ENCODE measurements around the gene PLXDC1.
A peak's percentile ranks its signal among the peaks of the same experiment; 100 is the strongest.
"Not testable (repeated sequence)": the region's sequence is repeated elsewhere in the genome, so short reads cannot be mapped to it uniquely, and the experiment has no call there.

PLXDC1 gene

DNA sequence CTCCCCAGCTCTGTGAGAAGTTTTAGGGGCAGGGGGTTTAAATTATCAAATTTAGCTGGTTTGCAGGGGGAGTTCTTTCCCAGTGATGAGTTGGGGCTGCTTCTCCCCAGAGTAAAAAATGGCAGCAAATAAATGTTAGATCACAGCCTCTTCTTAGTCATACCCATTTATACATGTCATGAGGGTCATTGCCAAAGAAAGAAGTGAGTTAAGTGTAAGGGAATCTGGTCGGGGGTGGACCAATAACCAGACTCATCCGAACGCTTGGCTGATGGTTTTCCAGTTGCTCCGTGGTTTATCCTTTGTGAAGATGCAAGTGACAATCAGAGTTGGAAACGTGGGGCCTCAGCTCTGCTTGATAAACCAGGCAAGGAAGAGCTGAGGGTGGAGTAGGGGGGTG is 87.1 kb downstream of the PLXDC1 start:
- TF ChIP-seq SUZ12 (IDR thresholded peaks at IDR 0.05; ENCODE audit: extremely low read depth, insufficient read depth, insufficient read length) (no peak), YY1 (IDR thresholded peaks at IDR 0.05; ENCODE audit: insufficient read depth, insufficient read length) (no peak), ZNF274 (IDR thresholded peaks at IDR 0.05; ENCODE audit: low read depth, low read length) (no peak)
- Histone ChIP-seq H3K9me3 (ENCODE audit: insufficient read depth, low read length) (no peaks in the 10 kb centered on the region), H3K36me3 (ENCODE audit: insufficient read depth, insufficient read length, low read length) (no peaks in the 10 kb centered on the region), H3K9ac (ENCODE audit: insufficient read length, low read depth) (no peak overlapping the region), H3K4me3 (ENCODE audit: insufficient read length, low read depth) (no peak overlapping the region), H3K4me1 (ENCODE audit: insufficient read depth, insufficient read length) (no peaks in the 10 kb centered on the region), H3K27me3 (ENCODE audit: insufficient read depth, insufficient read length) (no peaks in the 10 kb centered on the region)
- no peak for DNase-seq (ENCODE audit: low read depth, low spot score)

- Histone ChIP-seq H3K9me3 (ENCODE audit: insufficient read depth, low read length) (no peaks in the 10 kb centered on the region), H3K27me3 (ENCODE audit: insufficient read depth, insufficient read length) (no peaks in the 10 kb centered on the region), H3K4me1 (ENCODE audit: insufficient read depth, insufficient read length) (peaks cover under 1% of the 10 kb centered on the region), H3K36me3 (ENCODE audit: insufficient read depth, insufficient read length, low read length) (no peaks in the 10 kb centered on the region), H3K9ac (ENCODE audit: insufficient read length, low read depth) (no peak overlapping the region), H3K4me3 (ENCODE audit: insufficient read length, low read depth) (no peak overlapping the region)
- TF ChIP-seq YY1 (IDR thresholded peaks at IDR 0.05; ENCODE audit: insufficient read depth, insufficient read length): no peak
- DNase-seq (ENCODE audit: low read depth, low spot score): no peak
These were observed 87.8 kb downstream of the PLXDC1 start for GRCh38 chr17:39063681-39064069.

GRCh38 chr17:39062846-39063680 is 88.4 kb downstream of the PLXDC1 start:
- Histone ChIP-seq H3K4me1 (ENCODE audit: insufficient read depth, insufficient read length) (peaks cover 4% of the 10 kb centered on the region), H3K4me3 (ENCODE audit: insufficient read length, low read depth) (no peak overlapping the region), H3K9ac (ENCODE audit: insufficient read length, low read depth) (no peak overlapping the region), H3K27me3 (ENCODE audit: insufficient read depth, insufficient read length) (no peaks in the 10 kb centered on the region), H3K36me3 (ENCODE audit: insufficient read depth, insufficient read length, low read length) (no peaks in the 10 kb centered on the region), H3K9me3 (ENCODE audit: insufficient read depth, low read length) (no peaks in the 10 kb centered on the region)
- no peak for TF ChIP-seq ZNF274 (IDR thresholded peaks at IDR 0.05; ENCODE audit: low read depth, low read length)
- no peak for TF ChIP-seq YY1 (IDR thresholded peaks at IDR 0.05; ENCODE audit: insufficient read depth, insufficient read length)
- TF ChIP-seq SUZ12 (IDR thresholded peaks at IDR 0.05; ENCODE audit: extremely low read depth, insufficient read depth, insufficient read length): no peak
- DNase-seq (ENCODE audit: low read depth, low spot score): no peak

GRCh38 chr17:39058524-39058923 is 92.9 kb downstream of the PLXDC1 start:
- H3K36me3 ChIP-seq (ENCODE audit: insufficient read depth, insufficient read length, low read length): no peaks in the 10 kb centered on the region
- DNase-seq (ENCODE audit: low read depth, low spot score): no peak
- peak overlapping the region; percentile 57 for H3K9ac ChIP-seq (ENCODE audit: insufficient read length, low read depth)
- TF ChIP-seq YY1 (IDR thresholded peaks at IDR 0.05; ENCODE audit: insufficient read depth, insufficient read length): no peak
- TF ChIP-seq ZNF274 (IDR thresholded peaks at IDR 0.05; ENCODE audit: low read depth, low read length): no peak
- TF ChIP-seq SUZ12 (IDR thresholded peaks at IDR 0.05; ENCODE audit: extremely low read depth, insufficient read depth, insufficient read length): no peak
- H3K9me3 ChIP-seq (ENCODE audit: insufficient read depth, low read length): peaks cover 6% of the 10 kb centered on the region; the same call in 1 of the 2 replicates
- H3K4me1 ChIP-seq (ENCODE audit: insufficient read depth, insufficient read length): peaks cover 4% of the 10 kb centered on the region
- no peak overlapping the region for H3K4me3 ChIP-seq (ENCODE audit: insufficient read length, low read depth)
- no peaks in the 10 kb centered on the region for H3K27me3 ChIP-seq (ENCODE audit: insufficient read depth, insufficient read length)

DNA sequence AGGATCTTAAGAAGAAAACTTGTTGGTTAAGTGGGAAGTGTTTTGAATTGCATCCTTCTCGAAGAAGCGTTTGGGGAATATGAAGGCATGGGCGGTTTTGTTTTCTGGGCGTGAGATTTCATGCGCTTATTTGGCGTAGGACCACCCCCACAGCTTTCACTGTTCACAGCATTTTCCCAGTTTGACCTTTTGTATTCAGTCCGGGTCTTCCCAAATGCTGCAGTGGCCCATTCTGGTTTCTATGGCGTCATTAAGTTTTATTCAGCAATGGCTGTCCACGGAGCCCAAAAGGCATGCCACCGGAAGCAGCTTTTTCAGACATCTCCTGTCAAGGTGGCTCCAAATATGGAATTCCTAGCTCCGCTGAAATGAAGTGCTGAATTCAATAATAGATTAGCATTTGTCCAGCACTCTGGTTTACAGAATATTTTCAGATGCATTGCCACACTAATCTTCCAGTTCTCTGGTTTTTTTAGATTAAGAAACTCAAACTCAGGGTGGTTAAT is 93.7 kb downstream of the PLXDC1 start:
- H3K9ac ChIP-seq (ENCODE audit: insufficient read length, low read depth): peak overlapping the region; percentile 44
- H3K27me3 ChIP-seq (ENCODE audit: insufficient read depth, insufficient read length): no peaks in the 10 kb centered on the region

DNA sequence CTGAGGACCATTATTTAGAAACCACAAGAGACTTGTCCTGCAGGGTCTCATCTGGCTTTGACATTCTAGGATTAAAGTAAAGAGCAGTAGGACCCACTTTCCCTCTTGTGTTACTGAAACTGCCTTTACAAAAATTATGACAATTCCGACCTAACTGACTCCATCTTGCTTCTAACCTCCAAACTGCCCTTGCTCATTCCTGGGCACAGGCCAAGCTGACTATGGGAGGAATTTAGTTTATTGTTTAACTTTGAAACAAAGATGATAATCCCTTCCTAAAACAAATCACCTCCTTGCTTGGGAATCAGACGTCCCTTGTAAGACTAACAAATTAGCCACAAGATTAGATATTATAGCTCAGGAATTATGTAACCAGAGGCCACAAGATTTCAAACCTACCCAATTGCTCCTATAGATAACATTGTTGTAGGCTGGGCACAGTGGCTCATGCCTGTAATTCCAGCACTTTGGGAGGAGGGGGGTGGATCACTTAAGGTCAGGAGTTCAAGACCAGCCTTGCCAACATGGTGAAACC is 97.3 kb downstream of the PLXDC1 start:
- DNase-seq (ENCODE audit: low read depth, low spot score): no peak
- no peaks in the 10 kb centered on the region for H3K36me3 ChIP-seq (ENCODE audit: insufficient read depth, insufficient read length, low read length)
- H3K27me3 ChIP-seq (ENCODE audit: insufficient read depth, insufficient read length): no peaks in the 10 kb centered on the region
- no peak overlapping the region for H3K9ac ChIP-seq (ENCODE audit: insufficient read length, low read depth)
- H3K4me1 ChIP-seq (ENCODE audit: insufficient read depth, insufficient read length): peaks cover 4% of the 10 kb centered on the region
- peaks cover 12% of the 10 kb centered on the region; the same call in 1 of the 2 replicates for H3K9me3 ChIP-seq (ENCODE audit: insufficient read depth, low read length)
- TF ChIP-seq YY1 (IDR thresholded peaks at IDR 0.05; ENCODE audit: insufficient read depth, insufficient read length) (no peak), ZNF274 (IDR thresholded peaks at IDR 0.05; ENCODE audit: low read depth, low read length) (no peak), SUZ12 (IDR thresholded peaks at IDR 0.05; ENCODE audit: extremely low read depth, insufficient read depth, insufficient read length) (no peak)
- no peak overlapping the region for H3K4me3 ChIP-seq (ENCODE audit: insufficient read length, low read depth)

More for the DNA sequence above, 93.7 kb downstream of the PLXDC1 start:
- TF ChIP-seq YY1 (IDR thresholded peaks at IDR 0.05; ENCODE audit: insufficient read depth, insufficient read length) (no peak), ZNF274 (IDR thresholded peaks at IDR 0.05; ENCODE audit: low read depth, low read length) (no peak), SUZ12 (IDR thresholded peaks at IDR 0.05; ENCODE audit: extremely low read depth, insufficient read depth, insufficient read length) (no peak)
- DNase-seq (ENCODE audit: low read depth, low spot score): no peak
- Histone ChIP-seq H3K4me1 (ENCODE audit: insufficient read depth, insufficient read length) (peaks cover 4% of the 10 kb centered on the region), H3K36me3 (ENCODE audit: insufficient read depth, insufficient read length, low read length) (no peaks in the 10 kb centered on the region), H3K4me3 (ENCODE audit: insufficient read length, low read depth) (peak overlapping the region; percentile 78), H3K9me3 (ENCODE audit: insufficient read depth, low read length) (peaks cover 6% of the 10 kb centered on the region; the same call in 1 of the 2 replicates)

DNA sequence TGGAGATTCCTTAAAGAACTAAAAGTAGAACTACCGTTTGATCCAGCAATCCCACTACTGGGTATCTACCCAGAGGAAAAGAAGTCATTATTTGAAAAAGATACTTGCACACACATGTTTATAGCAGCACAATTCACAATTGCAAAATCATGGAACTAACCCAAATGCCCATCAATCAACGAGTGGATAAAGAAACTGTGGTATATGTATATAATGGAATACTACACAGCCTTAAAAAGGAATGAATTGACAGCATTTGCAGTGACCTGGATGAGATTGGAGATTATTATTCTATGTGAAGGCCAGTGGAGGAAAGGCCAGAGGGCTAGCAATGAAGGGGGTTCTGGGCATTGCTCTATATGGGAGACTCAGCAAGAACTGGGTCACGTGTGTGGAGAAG is 99.0 kb downstream of the PLXDC1 start:
- H3K4me1 ChIP-seq (ENCODE audit: insufficient read depth, insufficient read length); H3K36me3 ChIP-seq (ENCODE audit: insufficient read depth, insufficient read length, low read length); H3K4me3 ChIP-seq (ENCODE audit: insufficient read length, low read depth); DNase-seq (ENCODE audit: low read depth, low spot score); H3K27me3 ChIP-seq (ENCODE audit: insufficient read depth, insufficient read length); H3K9ac ChIP-seq (ENCODE audit: insufficient read length, low read depth): not testable (repeated sequence)
- H3K9me3 ChIP-seq (ENCODE audit: insufficient read depth, low read length): peaks cover 30% of the 10 kb centered on the region

All from NT2/D1 (cell line).